Measurements from ENCODE around the gene EEF1AKMT1.

Gene EEF1AKMT1

GRCh38 chr13:20714161-20714560 is 59.6 kb downstream of the EEF1AKMT1 start:
- no peak for TF ChIP-seq CTCF (IDR thresholded peaks at IDR 0.05; ENCODE audit: insufficient read depth, low read length, missing control alignments)
- CTCF ChIA-PET: interaction anchor here (1.0 to 8.1 kb wide), 14 partner anchors 8 to 517 kb away, joined by 3 to 110 read pairs (median 4); partner anchors contain the start of gene IL17D
- POLR2A ChIA-PET: no interaction called here
- no peak overlapping the region for H3K4me3 ChIP-seq (ENCODE audit: low read depth, low read length)
- DNase-seq (ENCODE audit: low read depth, low spot score): no peak

- CTCF ChIA-PET: interaction anchor here (0.7 to 8.1 kb wide), 17 partner anchors 8 to 516 kb away, joined by 3 to 110 read pairs (median 4); partner anchors contain the start of gene IL17D
- H3K4me3 ChIP-seq (ENCODE audit: low read depth, low read length): no peak overlapping the region
- no peak for TF ChIP-seq CTCF (IDR thresholded peaks at IDR 0.05; ENCODE audit: insufficient read depth, low read length, missing control alignments)
- DNase-seq (ENCODE audit: low read depth, low spot score): no peak
- POLR2A ChIA-PET: no interaction called here
Observed at GRCh38 chr13:20713751-20714150, 60.0 kb downstream of the EEF1AKMT1 start.

GRCh38 chr13:20713014-20713376 is 60.8 kb downstream of the EEF1AKMT1 start:
- POLR2A ChIA-PET: no interaction called here
- no peak for TF ChIP-seq CTCF (IDR thresholded peaks at IDR 0.05; ENCODE audit: insufficient read depth, low read length, missing control alignments)
- DNase-seq (ENCODE audit: low read depth, low spot score): no peak
- CTCF ChIA-PET: interaction anchor here (0.7 to 8.1 kb wide), 12 partner anchors 9 to 516 kb away, joined by 3 to 110 read pairs (median 5); partner anchors contain the start of gene IL17D
- H3K4me3 ChIP-seq (ENCODE audit: low read depth, low read length): no peak overlapping the region; the same call in 1 of the 2 replicates

DNA sequence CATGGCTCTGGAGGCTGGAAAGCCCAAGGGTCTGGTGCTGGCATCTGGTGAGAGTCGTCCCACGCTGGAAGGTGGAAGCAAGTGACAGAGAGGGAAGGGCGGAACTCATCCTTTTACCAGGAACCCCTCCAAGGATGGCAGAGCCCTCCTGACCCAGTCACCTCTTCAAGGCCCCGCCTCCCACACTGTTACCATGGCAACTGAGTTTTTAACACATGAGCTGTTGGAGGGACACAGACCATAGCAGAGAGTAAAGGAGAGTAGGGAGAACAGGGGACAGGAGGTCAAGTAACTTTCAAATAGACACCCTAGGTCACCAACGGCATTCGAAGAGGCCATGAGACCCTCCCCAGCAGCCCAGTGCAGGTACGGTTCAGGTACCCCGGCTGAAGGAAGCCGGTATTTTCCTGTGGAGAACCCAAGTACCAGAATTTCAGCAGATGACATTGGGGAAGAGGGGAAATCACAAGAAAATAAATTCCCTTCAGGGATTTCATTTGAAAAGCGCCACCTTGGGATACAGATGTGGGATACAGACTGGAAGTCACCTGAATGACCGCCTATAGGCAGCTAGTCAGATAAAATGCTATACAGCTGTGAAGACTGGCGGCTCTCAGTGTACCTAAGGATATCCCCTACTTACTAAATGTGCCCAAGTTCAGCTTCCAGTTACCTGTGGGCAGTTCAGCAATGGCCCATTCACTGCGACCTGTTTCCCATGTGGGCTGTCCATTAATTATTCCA is 62.3 kb downstream of the EEF1AKMT1 start:
- no peak for TF ChIP-seq CTCF (IDR thresholded peaks at IDR 0.05; ENCODE audit: insufficient read depth, low read length, missing control alignments)
- no peak for DNase-seq (ENCODE audit: low read depth, low spot score)
- no peak overlapping the region for H3K4me3 ChIP-seq (ENCODE audit: low read depth, low read length)
- POLR2A ChIA-PET: no interaction called here
- CTCF ChIA-PET: interaction anchor here (0.7 to 8.1 kb wide), 26 partner anchors 8 to 220 kb away, joined by 3 to 110 read pairs (median 4); partner anchors contain the start of gene IL17D

DNA sequence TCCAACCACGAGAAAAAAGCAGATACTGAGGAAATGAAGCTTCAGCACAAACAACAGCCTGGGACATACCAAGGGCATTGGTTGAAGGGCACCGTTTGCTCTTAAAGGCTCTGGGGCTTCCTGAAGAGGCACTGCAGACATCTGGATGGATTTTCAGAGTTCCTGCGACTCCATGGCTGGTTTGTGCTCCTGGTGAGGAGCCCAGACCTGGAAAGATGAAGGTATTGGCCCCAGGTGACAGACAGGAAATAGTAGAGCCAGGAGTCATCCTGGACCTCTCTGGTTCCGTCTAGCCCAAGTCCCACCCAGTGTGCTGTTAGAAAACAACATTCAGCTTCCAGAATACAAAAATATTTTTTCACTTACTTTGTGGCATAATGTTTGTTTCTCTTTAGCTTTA is 64.0 kb downstream of the EEF1AKMT1 start:
- POLR2A ChIA-PET: no interaction called here
- H3K4me3 ChIP-seq (ENCODE audit: low read depth, low read length): no peak overlapping the region
- DNase-seq (ENCODE audit: low read depth, low spot score): no peak
- no peak for TF ChIP-seq CTCF (IDR thresholded peaks at IDR 0.05; ENCODE audit: insufficient read depth, low read length, missing control alignments)
- CTCF ChIA-PET: interaction anchor here (0.5 to 8.1 kb wide), 12 partner anchors 8 to 218 kb away, joined by 3 to 110 read pairs (median 8); no protein-coding TSS in a partner anchor

DNA sequence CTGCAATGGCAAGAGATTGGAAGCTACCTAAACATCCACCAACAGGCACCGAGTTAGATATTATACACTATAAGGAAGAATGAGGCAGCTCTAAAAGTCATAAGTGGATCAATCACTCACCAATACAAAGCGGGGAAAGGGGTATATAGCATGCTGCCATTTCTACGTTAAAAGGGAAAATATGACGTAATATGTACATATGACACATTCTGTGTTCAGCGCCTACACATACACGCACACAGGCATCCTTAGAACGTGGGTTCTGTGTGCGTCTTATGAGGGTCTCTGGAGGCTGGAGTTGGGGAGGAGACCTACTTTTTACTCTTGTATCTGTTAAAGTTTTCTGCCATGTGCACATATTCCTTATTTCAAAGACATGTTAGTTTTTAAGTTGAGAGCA is 64.4 kb downstream of the EEF1AKMT1 start:
- POLR2A ChIA-PET: no interaction called here
- CTCF ChIA-PET: interaction anchor here (0.5 to 8.1 kb wide), 12 partner anchors 10 to 218 kb away, joined by 3 to 110 read pairs (median 4); no protein-coding TSS in a partner anchor
- TF ChIP-seq CTCF (IDR thresholded peaks at IDR 0.05; ENCODE audit: insufficient read depth, low read length, missing control alignments): no peak
- H3K4me3 ChIP-seq (ENCODE audit: low read depth, low read length): no peak overlapping the region
- DNase-seq (ENCODE audit: low read depth, low spot score): no peak

Data from AG04449 (cell line).